PC-9 (cell line): ENCODE data around the gene DTNBP1.

Experiments used
- CTCF ChIP-seq: fragments of 200-600 bp; sonication (generic); conservative IDR thresholded peaks from 2 replicates; pipeline ENCODE4 v1.6.1; 2017; ENCODE audit warnings: mixed run types, antibody characterized with exemption, mild to moderate bottlenecking, moderate library complexity
- EZH2 ChIP-seq: fragments of 200-600 bp; sonication (generic); IDR thresholded peaks from 2 replicates; pipeline ENCODE4 v1.8.0; 2017; ENCODE audit warnings: antibody characterized with exemption, low read depth

DNA sequence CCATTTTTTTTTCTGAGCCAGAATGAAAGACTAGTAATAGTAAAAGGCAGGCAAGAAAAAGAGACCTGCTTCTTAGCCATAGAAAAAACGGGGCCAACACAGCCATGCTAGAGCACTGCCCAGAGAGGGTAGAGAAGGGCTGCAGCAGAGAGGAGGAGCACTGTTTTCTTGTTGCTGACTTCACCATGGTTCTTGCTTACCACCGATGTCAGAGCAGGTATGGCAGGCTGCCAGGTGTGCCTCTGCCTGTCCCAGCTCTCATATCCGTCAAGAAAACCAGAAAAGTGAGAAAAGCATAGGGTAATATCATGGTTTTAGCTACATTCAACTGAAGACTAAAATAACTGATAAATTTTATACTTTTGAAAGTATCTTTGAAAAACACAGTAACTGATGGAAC is 60.7 kb downstream of the DTNBP1 start:
- no peak for TF ChIP-seq CTCF
- TF ChIP-seq EZH2, result no peak
